OCI-LY7 (cell line): ENCODE results near the gene CCDC9.

Source experiments
- EZH2phosphoT487 ChIP-seq: fragments of 200-600 bp; sonication (generic); IDR thresholded peaks from 2 replicates; pipeline ENCODE4 v1.6.1; 2018; ENCODE audit warnings: low read depth, borderline replicate concordance, mild to moderate bottlenecking, mixed run types, antibody characterized with exemption, low read length, moderate library complexity, mixed read lengths
- TF ChIP-seq, protein P1 (sequence below): fragments of 200-600 bp; sonication (generic); conservative IDR thresholded peaks from 2 replicates; pipeline ENCODE4 v1.5.1; 2014; ENCODE audit warnings: mild to moderate bottlenecking, antibody characterized with exemption, low read length, moderate library complexity, mixed read lengths

DNA sequence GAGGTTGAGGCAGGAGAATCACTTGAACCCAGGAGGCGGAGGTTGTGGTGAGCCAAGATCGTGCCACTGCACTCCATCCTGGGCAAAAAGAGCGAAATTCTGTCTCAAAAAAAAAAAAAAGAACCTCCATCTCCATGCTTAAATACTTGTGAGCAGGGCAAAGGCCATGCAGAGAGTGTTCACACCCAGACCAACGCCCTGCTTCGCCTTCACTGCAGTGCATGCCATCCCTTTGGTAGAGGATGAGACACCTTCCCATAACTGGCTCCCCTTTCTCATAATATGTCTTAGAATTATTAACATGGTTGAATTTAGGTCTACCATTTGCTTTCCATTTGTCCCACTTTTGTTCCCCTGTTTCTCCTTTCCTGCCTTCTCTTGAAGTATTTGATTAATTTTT lies 40.7 kb upstream of the CCDC9 start:
- TF ChIP-seq, protein P1, sequence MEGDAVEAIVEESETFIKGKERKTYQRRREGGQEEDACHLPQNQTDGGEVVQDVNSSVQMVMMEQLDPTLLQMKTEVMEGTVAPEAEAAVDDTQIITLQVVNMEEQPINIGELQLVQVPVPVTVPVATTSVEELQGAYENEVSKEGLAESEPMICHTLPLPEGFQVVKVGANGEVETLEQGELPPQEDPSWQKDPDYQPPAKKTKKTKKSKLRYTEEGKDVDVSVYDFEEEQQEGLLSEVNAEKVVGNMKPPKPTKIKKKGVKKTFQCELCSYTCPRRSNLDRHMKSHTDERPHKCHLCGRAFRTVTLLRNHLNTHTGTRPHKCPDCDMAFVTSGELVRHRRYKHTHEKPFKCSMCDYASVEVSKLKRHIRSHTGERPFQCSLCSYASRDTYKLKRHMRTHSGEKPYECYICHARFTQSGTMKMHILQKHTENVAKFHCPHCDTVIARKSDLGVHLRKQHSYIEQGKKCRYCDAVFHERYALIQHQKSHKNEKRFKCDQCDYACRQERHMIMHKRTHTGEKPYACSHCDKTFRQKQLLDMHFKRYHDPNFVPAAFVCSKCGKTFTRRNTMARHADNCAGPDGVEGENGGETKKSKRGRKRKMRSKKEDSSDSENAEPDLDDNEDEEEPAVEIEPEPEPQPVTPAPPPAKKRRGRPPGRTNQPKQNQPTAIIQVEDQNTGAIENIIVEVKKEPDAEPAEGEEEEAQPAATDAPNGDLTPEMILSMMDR = no peak
- no peak for TF ChIP-seq EZH2phosphoT487
